GM18519 (cell line): ENCODE measurements around the gene KLF7.
"Not testable (repeated sequence)": the region's sequence is repeated elsewhere in the genome, so short reads cannot be mapped to it uniquely, and the experiment has no call there.

Experiments
- ATAC-seq: cut with Tn5 transposase; IDR thresholded peaks from one replicate; pipeline ENCODE4 v1.9.1; 2021; ENCODE audit warnings: mild to moderate bottlenecking, moderate library complexity; ENCODE audit not compliant: unreplicated experiment, low FRiP score

KLF7 gene

DNA sequence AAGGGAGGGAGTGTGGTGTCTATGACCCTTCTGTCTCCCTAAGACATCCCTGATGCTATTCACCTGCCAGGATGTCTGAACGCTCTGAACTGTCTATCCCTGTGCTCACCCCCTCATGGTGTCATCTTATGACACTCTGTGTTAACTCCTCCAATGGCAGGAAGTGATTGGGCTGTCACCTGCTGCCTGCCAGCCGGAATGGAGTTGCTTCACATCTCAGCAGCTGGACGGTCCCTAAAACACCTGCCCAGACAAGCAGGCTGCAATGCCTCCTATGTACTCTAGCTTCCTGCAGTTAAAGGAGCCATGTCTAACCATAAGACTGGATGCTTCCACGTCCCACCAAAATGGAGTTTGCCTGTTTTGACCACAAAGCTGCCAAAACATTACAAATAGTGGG, 126.5 kb downstream of the KLF7 start:
- no peak for ATAC-seq

DNA sequence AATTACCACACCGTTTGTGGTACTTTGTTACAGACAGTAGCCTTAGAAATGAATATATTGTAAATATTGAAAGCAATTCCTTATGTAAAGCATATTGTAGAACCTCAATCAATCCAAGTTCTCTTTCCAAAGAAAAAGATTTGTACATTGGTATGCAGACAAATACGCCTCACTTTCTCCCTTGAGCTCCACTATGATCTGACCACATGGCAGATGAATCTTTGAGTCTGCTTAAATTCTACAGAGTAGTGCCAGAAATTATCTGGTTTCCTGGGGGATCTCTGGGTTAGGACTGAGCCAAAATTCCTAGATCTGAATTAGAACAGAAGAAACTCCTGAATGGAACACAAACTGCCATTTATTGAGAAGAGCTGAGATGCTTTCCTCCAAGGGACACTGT, 127.4 kb downstream of the KLF7 start:
- no peak for ATAC-seq

DNA sequence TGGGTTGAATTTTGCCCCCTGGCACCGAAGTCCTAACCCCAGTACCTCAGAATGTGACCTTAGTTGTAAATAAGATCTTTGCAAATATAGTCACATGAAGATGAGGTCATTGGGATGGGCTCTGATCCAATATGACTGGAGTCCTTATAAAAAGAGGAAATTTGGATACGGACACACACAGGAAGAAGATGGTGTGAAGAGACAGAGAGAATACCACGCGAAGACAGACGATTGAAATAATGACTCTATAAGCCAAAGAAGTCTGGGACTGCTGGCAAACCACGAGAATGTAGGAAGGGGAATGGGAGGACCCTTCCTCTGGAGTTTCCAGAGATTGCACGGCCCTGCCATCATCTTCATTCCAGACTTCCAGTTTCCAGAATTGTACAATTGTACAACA, 127.9 kb downstream of the KLF7 start:
- no peak for ATAC-seq

DNA sequence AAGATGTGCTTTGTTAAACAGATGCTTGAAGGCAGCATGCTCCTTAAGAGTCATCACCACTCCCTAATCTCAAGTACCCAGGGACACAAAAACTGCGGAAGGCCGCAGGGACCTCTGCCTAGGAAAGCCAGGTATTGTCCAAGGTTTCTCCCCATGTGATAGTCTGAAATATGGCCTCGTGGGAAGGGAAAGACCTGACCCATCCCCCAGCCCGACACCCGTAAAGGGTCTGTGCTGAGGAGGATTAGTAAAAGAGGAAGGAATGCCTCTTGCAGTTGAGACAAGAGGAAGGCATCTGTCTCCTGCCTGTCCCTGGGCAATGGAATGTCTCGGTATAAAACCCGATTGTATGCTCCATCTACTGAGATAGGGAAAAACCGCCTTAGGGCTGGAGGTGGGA, 128.7 kb downstream of the KLF7 start:
- not testable (repeated sequence) for ATAC-seq

DNA sequence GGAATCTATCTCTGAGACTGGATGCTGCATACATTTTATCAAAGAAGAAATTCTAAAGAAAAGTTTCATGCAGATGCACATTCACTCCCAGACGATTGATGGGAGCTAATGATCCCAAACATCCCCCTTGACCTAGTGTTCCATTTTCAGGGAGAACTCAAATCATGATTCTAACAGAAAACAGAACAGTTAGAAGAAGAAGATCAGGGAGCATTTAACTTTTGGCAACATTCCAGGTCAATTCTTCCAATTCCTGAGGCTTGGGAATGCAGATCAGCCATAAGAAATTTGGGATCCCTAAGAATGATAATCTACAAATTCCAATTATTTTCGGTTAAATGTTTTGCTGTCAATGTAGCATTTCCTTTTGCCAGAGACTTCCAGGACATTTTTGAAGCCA, 129.9 kb downstream of the KLF7 start:
- ATAC-seq: no peak

DNA sequence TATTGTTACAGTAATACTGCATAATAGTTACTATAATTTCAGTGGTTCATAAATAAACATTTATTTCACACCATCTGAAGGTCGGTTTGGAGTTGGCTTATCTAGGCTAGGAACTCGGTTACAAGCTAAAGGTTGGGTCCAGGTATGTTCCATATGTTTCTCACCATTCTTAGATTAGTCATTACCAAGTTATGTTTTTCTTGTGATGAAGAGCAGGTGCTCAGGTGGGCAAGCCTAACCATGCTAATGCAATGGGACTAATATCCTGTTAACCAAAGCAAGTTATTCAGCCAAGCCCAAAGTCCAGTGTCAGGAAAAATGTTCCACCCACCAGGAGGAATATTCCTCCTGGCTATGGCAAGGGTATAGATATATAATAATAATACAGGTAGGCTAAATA, 133.3 kb downstream of the KLF7 start:
- ATAC-seq: no peak
